Placental pericyte (primary cell): Measurements from ENCODE around the gene ZSWIM8. TPM values are rescaled to one million over a fixed set of nuclear protein-coding genes. Genes with fewer than 3 reads are reported as not detected.

Experiments used
- small RNA-seq: library from RNA; depleted of rRNA; stranded (forward); fragments of <200 nt; gene quantifications from one replicate; pipeline ENCODE3, GENCODE V24; 2012; ENCODE audit warnings: low replicate concordance
- total RNA-seq: library from RNA; depleted of rRNA; stranded (reverse); fragments of >200 nt; gene quantifications from 2 replicates; pipeline ENCODE4 v1.2.3, GENCODE V29; 2012

ZSWIM8 gene, protein sequence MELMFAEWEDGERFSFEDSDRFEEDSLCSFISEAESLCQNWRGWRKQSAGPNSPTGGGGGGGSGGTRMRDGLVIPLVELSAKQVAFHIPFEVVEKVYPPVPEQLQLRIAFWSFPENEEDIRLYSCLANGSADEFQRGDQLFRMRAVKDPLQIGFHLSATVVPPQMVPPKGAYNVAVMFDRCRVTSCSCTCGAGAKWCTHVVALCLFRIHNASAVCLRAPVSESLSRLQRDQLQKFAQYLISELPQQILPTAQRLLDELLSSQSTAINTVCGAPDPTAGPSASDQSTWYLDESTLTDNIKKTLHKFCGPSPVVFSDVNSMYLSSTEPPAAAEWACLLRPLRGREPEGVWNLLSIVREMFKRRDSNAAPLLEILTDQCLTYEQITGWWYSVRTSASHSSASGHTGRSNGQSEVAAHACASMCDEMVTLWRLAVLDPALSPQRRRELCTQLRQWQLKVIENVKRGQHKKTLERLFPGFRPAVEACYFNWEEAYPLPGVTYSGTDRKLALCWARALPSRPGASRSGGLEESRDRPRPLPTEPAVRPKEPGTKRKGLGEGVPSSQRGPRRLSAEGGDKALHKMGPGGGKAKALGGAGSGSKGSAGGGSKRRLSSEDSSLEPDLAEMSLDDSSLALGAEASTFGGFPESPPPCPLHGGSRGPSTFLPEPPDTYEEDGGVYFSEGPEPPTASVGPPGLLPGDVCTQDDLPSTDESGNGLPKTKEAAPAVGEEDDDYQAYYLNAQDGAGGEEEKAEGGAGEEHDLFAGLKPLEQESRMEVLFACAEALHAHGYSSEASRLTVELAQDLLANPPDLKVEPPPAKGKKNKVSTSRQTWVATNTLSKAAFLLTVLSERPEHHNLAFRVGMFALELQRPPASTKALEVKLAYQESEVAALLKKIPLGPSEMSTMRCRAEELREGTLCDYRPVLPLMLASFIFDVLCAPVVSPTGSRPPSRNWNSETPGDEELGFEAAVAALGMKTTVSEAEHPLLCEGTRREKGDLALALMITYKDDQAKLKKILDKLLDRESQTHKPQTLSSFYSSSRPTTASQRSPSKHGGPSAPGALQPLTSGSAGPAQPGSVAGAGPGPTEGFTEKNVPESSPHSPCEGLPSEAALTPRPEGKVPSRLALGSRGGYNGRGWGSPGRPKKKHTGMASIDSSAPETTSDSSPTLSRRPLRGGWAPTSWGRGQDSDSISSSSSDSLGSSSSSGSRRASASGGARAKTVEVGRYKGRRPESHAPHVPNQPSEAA (N-terminal part only)
- total RNA-seq, result 85.5 and 111 TPM in 2 replicates

DNA sequence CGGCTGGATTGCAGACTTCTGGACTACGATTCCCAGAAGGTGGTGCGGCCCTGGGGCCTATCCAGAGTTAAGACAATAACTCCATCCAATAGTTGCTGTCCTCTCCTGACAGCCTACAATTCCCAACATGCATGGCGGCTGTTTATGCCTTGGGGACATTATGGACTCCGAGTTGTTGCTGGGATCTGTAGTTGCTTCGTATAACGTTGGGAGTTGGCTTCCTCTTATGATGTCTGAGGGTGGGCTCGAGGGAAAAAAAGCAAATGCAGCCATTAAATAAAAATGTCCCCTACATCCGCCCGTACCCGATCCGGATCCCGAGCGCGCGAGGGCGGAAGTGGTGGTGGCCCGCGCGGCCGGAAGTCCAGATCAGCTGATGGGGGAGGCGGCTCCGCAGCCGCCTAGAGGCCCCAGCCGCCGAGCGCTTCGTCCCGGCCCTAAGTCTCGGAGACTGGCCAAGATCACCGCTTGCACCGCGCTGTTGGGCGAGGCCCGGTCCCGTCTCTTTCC is at the start of gene ZSWIM8:
Gene ZSWIM8 (plus strand): TSS at position 396 of the 510 bp plus-strand sequence. CDS start 273 bp downstream, outside the sequence.

DNA sequence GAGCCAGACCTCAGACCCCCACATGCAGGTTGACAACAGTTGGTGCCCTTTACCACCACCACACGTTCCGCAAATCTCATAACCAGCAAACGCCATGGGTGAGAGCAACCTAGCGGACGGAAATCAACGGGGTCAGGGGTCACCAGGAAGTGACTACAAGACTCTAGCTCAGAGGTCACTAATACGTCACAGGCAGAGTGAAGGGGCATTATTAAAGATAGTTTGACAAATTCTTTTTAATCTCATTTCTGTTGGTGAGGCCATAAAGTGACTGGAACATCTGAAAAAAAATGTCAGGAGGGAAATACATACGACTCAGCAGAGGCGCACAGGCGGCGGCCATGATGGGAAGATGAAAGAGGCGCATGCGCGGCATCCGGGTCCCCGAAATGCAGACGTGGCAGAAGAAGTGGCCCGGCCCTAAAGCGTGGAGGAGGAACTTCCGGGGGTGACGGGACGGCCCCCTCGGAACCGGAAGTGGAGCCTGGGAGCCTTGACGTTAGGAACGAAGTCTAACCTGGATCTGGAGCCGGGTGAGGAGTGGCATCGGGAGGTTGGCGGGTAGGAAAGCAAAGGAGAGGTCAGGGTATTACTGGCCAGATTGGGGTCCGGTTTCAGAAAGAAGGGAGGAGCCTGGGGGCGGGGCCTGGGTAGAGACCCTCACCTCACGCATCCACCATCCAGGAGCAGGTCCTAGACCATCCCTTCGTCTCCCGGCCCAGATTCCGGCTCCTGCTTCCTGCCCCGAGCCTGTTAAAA is 41.3 kb upstream of the ZSWIM8 start, which contains the start of gene SEC24C:
Gene SEC24C (plus strand): TSS at position 468 of the 759 bp plus-strand sequence. CDS start 2,461 bp downstream, outside the sequence.

GRCh38 chr10:73781879-73782748 is 3.3 kb upstream of the ZSWIM8 start, which contains the start of gene CHCHD1:
CHCHD1 (plus strand) TSS chr10:73782048; CDS start chr10:73782076, 28 bp downstream.

Small RNA genes within 50 kb of the gene (small RNA-seq; reads per million reads assigned to genes)
- gene AC022400.4 (not detected), gene AC022400.9 (not detected), gene ZSWIM8-AS1 (not detected)

Other genes with a start within 250 kb of the ZSWIM8 start
- 9.7 and 15.1 TPM in 2 replicates for gene USP54, start 194.3 kb upstream of the ZSWIM8 start, total RNA-seq
- 0.29 TPM in 1 of 2 replicates, not detected in the other for gene MYOZ1, start 144.1 kb upstream of the ZSWIM8 start, total RNA-seq
- gene SYNPO2L, start 129.6 kb upstream of the ZSWIM8 start, total RNA-seq, result under 0.01 and 0.43 TPM in 2 replicates
- 3.9 TPM in 2 replicates for gene AGAP5, start 87.5 kb upstream of the ZSWIM8 start, total RNA-seq
- 64.3 and 86.2 TPM in 2 replicates for gene SEC24C, start 41.2 kb upstream of the ZSWIM8 start, total RNA-seq
- 7.2 and 16.9 TPM in 2 replicates for gene CHCHD1, start 3.6 kb upstream of the ZSWIM8 start, total RNA-seq
- gene NDST2, start 26.0 kb downstream of the ZSWIM8 start, total RNA-seq, result 25.3 and 31.3 TPM in 2 replicates
- 16.9 and 40.7 TPM in 2 replicates for gene CAMK2G, start 88.9 kb downstream of the ZSWIM8 start, total RNA-seq
- 278 and 1,436 TPM in 2 replicates for gene PLAU, start 125.5 kb downstream of the ZSWIM8 start, total RNA-seq
- 255 and 432 TPM in 2 replicates for gene VCL, start 212.5 kb downstream of the ZSWIM8 start, total RNA-seq